Lower leg skin (tissue), 4 donors: ENCODE measurements around the gene PMS1. TPM values are rescaled to one million over a fixed set of nuclear protein-coding genes. Genes with fewer than 3 reads are reported as not detected.
A peak's percentile ranks its signal among the peaks of the same experiment; 100 is the strongest.
"Not testable (repeated sequence)": the region's sequence is repeated elsewhere in the genome, so short reads cannot be mapped to it uniquely, and the experiment has no call there.

Experiments used
- DNase-seq, 2 donors: peaks; one replicate each; pipeline ENCODE4 v3.0.0-alpha.2; 2019; ENCODE audit warnings: low spot score in 2 of 2
- H3K4me3 ChIP-seq: fragments of 200-600 bp; sonication (generic); 2 replicates; pipeline ENCODE4 v1.5.1; 2017; ENCODE audit warnings: mild to moderate bottlenecking, low read depth; ENCODE audit not compliant: poor library complexity, severe bottlenecking
- POLR2A ChIP-seq, 2 donors: fragments of 450-650 bp; IDR thresholded peaks; one replicate each; pipeline ENCODE4 v1.6.1; 2016 to 2017; ENCODE audit warnings: antibody characterized with exemption in 2 of 2, mild to moderate bottlenecking in 1 of 2, moderate library complexity in 1 of 2
- WGBS, 2 donors: methylation state at CpG; one replicate each; pipeline ENCODE4 v1.1.5; 2018; 5-methylcytosine and 5-hydroxymethylcytosine counted together
- intact Hi-C: fragments of 100-400 bp; cut with DNase I; formaldehyde crosslinking; loops from one replicate; pipeline ENCODE4 v1.15.0; 2023; ENCODE audit warnings: low total_unique reads
- total RNA-seq, 4 donors: library from RNA; depleted of rRNA; stranded (reverse); fragments of >200 nt; gene quantifications; one replicate each; pipeline ENCODE4 v1.1.0, GENCODE V29; 2016
- TF ChIP-seq, protein P1 (sequence below), 3 donors: fragments of 450-650 bp; IDR thresholded peaks; one replicate each; pipeline ENCODE4 v1.5.1; 2016; ENCODE audit warnings: antibody characterized with exemption in 3 of 3, mild to moderate bottlenecking in 3 of 3, moderate library complexity in 2 of 3

Gene PMS1
- 10 to 100 TPM in 2 of 4 donors, 1 to 10 TPM in 2; 6.7 to 10.2 (median 10.0) TPM for total RNA-seq

GRCh38 chr2:189783927-189784867 is at the start of gene PMS1, which contains the start of gene ORMDL1:
Gene PMS1, plus strand, starts transcription at chr2:189784450. Its CDS starts 7,360 bp downstream, at chr2:189791810.
Gene ORMDL1, minus strand, starts transcription at chr2:189784339. Its CDS starts 1,744 bp downstream, at chr2:189782595.
- DNase-seq, result peak; percentile 92 to 98
- intact Hi-C loops, result no loop called here
- 1% methylated on average over 32 to 61 of the region's 96 CpGs for WGBS, 2 donors
- TF ChIP-seq POLR2A (IDR thresholded peaks at IDR 0.05), result peak in 1 of 2 donors; percentile 30
- TF ChIP-seq, protein P1, sequence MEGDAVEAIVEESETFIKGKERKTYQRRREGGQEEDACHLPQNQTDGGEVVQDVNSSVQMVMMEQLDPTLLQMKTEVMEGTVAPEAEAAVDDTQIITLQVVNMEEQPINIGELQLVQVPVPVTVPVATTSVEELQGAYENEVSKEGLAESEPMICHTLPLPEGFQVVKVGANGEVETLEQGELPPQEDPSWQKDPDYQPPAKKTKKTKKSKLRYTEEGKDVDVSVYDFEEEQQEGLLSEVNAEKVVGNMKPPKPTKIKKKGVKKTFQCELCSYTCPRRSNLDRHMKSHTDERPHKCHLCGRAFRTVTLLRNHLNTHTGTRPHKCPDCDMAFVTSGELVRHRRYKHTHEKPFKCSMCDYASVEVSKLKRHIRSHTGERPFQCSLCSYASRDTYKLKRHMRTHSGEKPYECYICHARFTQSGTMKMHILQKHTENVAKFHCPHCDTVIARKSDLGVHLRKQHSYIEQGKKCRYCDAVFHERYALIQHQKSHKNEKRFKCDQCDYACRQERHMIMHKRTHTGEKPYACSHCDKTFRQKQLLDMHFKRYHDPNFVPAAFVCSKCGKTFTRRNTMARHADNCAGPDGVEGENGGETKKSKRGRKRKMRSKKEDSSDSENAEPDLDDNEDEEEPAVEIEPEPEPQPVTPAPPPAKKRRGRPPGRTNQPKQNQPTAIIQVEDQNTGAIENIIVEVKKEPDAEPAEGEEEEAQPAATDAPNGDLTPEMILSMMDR (IDR thresholded peaks at IDR 0.05), result no peak
- H3K4me3 ChIP-seq, result peak within 1 kb of the TSS; percentile 73

DNA sequence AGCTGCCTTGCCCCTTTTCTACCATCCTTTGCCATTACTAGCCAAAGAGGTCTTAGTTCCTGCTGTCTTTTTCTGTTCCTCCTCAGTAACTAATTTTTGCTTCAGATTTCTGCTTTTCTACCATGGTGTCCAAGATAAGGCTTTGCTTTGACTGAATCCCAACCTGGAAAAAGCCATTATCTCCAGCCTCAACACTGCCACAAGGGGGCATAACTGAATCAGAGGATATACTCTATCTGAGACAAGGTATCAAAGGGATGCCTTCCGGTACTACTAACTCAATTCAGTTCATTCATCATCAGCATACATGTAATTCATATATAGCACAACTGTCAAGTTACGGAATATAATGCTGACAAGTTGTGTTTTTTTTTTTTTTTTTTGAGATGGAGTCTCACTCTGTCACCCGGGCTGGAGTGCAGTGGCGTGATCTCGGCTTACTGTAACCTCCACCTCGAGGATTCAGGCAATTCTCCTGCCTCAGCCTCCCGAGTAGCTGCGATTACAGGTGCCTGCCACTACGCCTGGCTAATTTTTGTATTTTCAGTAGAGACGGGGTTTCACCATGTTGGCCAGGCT is 33.1 kb upstream of the PMS1 start:
- WGBS, 2 donors, result 83 to 84% methylated on average over 10 of the region's 10 CpGs
- no peak for DNase-seq
- intact Hi-C loops, result loop anchor here (10.0 kb wide), 1 partner anchor 314 kb away; the partner anchor contains the start of gene MSTN
- TF ChIP-seq POLR2A (IDR thresholded peaks at IDR 0.05), result no peak
- TF ChIP-seq, protein P1 (IDR thresholded peaks at IDR 0.05), result no peak
- H3K4me3 ChIP-seq, result no peak overlapping the region

DNA sequence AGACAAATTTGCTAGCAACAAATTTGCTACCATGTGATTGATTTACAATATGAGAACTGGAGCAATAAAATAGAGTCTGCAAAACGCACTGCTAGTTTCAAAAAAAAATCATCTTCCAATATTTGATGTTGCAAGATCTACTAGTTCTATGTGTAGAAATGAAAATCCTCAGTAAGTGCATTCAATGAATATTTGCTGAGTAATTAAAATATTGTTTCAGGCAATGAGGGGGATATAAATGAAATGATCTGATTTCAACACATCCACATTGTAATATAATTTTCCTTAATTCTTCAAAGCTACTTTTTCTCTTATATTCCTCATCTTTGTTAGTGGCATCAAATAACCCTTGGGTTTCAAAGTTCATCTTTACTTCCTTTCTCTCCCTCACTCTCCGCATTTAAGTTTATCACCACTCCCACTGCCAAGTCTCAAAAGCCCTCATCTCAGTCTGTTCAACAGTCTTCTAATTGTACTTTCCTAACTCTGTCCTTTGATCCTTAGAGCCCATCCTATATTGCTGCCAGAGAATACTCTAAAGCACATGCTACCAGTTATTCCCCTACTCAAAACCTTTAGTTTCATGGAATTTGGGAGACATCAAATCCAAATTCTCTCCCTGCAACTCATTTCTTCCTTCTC is 27.8 kb upstream of the PMS1 start:
- WGBS, 2 donors, result 86 to 89% methylated on average over 2 of the region's 2 CpGs
- no peak overlapping the region for H3K4me3 ChIP-seq
- intact Hi-C loops, result loop anchor here (10.0 kb wide), 1 partner anchor 308 kb away; the partner anchor contains the start of gene MSTN
- TF ChIP-seq, protein P1 (IDR thresholded peaks at IDR 0.05), result no peak
- no peak for TF ChIP-seq POLR2A (IDR thresholded peaks at IDR 0.05)
- DNase-seq, result no peak

GRCh38 chr2:189760154-189760553 is 24.1 kb upstream of the PMS1 start:
- H3K4me3 ChIP-seq, DNase-seq, intact Hi-C loops: not testable (repeated sequence)
- WGBS, 2 donors, result 95 to 97% methylated on average over 19 of the region's 19 CpGs

DNA sequence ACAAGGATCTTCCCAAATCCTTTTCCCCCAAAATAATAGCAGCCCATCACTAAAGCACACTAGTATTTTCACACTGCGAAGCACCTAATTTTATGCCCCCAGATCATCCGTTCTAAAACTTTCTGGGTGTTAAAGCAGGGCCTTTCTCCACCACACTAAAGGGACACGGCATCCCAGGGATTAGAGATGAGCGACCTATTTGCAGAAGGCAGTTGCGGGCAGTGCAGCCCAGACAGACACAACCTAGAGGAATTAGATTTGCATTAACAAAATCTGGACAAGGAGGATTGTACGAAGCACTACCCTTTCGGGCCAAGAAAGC is 22.1 kb upstream of the PMS1 start:
- WGBS, 2 donors, result 0% methylated on average over 7 of the region's 7 CpGs
- TF ChIP-seq POLR2A (IDR thresholded peaks at IDR 0.05), result no peak
- TF ChIP-seq, protein P1 (IDR thresholded peaks at IDR 0.05), result no peak
- intact Hi-C loops, result no loop called here
- peak overlapping the region; percentile 54 for H3K4me3 ChIP-seq
- DNase-seq, result no peak
